Stimulated activated CD8-positive, alpha-beta memory T cell treated with anti-CD3 and anti-CD28 coated beads, Interleukin-12 subunit alpha, Interleukin-12 subunit beta, amount 100 ng/mL, for 24 hours (primary cell): ENCODE measurements around the gene FOXN3.
"Not testable (repeated sequence)": the region's sequence is repeated elsewhere in the genome, so short reads cannot be mapped to it uniquely, and the experiment has no call there.

Experiments used
- DNase-seq: peaks from one replicate; pipeline ENCODE4 v3.0.0-alpha.2; 2020; ENCODE audit errors: extremely low read depth

The FOXN3 gene

GRCh38 chr14:89164168-89165073 lies 252.6 kb downstream of the FOXN3 start:
- no peak for DNase-seq

GRCh38 chr14:89163031-89163636 lies 253.9 kb downstream of the FOXN3 start:
- DNase-seq = no peak

DNA sequence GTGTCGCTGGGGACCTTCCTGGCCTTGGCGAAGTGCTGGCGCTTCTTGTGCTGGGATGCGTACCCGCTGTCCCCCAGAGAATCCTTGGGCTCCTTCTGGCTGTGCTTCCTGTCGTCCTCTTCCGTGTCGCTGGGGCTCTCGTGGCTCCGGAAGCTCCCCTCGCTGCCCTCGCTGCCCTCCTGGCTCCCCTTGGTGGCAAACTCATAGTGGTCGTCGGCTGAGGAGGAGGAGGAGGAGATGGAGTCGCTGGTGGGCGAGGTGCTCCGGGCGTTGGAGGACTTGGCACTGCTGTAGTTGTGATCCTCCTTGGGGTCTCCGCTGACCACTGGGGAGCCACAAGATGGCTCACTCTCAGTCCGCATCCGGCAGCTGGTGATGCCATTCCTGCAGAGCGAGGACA lies 254.4 kb downstream of the FOXN3 start:
- no peak for DNase-seq

DNA sequence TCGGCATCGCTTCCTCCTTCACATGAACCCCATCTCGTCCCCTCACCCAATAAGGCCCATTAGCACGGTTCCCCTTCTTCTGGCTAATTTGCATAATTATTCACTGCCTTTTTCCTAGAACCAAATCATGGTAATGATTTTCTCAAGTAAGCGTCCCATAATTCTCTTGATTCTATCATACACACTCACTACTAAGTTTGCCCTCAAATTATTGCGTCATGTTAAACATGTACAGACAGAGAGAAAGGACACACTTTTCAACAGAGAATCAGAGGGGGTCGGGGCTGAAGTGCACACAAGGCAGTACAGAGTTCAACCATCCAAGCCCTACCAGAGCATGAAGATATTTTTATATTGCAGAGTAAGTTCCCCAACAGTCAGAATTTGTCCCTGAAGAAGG lies 256.6 kb downstream of the FOXN3 start:
- DNase-seq = no peak

DNA sequence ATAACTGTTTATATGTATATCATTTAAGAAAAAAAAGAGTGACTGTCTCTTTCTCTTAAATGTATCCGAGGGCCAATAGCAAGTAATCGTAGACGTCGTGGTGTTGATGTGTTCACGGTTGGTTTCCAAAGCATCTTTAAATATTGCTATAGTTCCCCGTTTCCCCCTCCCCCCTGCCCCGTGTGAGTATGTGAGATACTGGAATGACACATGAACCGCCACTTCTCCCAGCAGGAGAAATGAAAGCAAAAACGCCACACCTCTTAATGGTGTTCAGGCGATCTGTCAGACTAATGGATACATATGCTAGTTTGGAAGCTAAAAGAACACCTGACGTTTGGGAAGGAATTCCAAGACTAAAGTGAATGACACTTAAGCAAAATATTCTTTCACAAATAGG lies 258.3 kb downstream of the FOXN3 start:
- no peak for DNase-seq

GRCh38 chr14:89158104-89158503 lies 258.9 kb downstream of the FOXN3 start:
- DNase-seq = not testable (repeated sequence)

DNA sequence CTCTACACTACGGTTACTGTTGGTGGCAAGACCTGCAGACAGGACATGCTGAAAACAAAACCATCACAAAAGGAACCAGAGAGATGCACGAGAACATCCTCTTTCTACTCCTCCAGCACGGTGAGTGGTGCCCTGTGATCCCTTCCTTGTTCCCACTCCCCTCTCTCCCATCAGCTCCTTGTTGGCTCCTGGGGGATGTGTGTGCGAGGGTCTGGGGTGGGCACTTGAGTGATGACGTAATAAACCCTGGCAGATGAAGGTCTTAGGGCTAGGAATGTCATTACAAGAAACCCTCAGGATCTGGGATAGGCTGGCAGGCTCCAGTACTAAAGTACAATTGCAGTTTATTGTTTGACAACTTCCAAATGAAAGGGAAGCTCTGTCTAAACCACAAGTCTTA lies 261.5 kb downstream of the FOXN3 start:
- no peak for DNase-seq

DNA sequence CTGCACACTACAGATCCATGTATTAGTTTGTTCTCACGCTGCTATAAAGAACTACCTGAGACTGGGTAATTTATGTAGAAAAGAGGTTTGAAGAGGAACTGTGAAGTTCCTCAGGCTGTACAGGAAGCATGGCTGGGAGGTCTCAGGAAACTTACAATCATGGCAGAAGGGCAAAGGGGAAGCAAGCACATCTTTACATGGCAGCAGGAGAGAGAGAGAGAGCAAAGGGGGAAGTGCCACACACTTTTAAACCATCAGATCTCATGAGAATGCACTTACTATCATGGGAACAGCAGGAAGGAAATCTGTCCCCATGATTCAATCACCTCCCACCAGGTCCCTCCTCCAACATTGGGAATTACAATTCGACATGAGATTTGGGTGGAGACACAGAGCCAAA lies 265.3 kb downstream of the FOXN3 start:
- DNase-seq = not testable (repeated sequence)

- DNase-seq = no peak
Observed at GRCh38 chr14:89146274-89146673, 270.8 kb downstream of the FOXN3 start.

GRCh38 chr14:89144642-89145041 lies 272.4 kb downstream of the FOXN3 start:
- DNase-seq = no peak

GRCh38 chr14:89144066-89144465 lies 273.0 kb downstream of the FOXN3 start:
- DNase-seq = no peak

DNA sequence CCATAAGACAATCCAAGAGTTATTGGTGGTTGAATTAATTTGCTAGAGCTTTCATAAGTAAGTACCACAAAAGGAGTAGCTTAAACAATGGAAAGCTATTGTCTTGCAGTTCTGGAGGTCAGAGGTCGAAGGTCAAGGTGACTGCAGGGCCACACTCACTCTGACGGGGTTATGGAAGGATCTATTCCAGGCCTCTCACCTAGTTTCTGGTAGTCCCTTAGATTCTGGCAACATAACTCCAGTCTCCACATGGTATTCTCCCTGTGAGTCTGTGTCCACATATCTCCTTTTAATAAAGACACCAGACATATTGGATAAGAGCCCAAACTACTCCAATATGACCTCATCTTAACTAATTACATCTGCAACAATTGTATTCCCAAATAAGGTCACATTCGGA lies 273.4 kb downstream of the FOXN3 start:
- DNase-seq = no peak

- no peak for DNase-seq
Observed at GRCh38 chr14:89142366-89142765, 274.7 kb downstream of the FOXN3 start.

DNA sequence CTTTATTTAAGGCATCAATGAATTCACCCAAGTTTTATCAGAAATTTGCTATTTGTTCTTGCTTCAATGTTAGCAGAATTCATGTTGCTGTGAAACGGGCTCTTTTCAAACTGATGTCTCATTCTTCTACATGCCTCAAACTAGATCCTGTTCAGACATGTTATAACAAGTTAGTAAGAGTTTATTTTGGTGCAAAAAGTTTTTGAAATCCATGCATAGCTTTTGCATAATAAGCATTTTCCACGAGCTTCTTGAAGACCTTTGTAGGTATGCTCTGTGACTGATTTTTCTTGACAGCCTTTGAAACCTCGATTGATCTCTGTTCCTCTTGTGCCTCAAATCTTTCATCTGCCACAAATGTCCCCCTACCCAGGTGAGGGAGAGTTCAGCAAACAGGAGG lies 275.2 kb downstream of the FOXN3 start:
- DNase-seq = no peak

GRCh38 chr14:89140326-89140725 lies 276.7 kb downstream of the FOXN3 start:
- DNase-seq = no peak

DNA sequence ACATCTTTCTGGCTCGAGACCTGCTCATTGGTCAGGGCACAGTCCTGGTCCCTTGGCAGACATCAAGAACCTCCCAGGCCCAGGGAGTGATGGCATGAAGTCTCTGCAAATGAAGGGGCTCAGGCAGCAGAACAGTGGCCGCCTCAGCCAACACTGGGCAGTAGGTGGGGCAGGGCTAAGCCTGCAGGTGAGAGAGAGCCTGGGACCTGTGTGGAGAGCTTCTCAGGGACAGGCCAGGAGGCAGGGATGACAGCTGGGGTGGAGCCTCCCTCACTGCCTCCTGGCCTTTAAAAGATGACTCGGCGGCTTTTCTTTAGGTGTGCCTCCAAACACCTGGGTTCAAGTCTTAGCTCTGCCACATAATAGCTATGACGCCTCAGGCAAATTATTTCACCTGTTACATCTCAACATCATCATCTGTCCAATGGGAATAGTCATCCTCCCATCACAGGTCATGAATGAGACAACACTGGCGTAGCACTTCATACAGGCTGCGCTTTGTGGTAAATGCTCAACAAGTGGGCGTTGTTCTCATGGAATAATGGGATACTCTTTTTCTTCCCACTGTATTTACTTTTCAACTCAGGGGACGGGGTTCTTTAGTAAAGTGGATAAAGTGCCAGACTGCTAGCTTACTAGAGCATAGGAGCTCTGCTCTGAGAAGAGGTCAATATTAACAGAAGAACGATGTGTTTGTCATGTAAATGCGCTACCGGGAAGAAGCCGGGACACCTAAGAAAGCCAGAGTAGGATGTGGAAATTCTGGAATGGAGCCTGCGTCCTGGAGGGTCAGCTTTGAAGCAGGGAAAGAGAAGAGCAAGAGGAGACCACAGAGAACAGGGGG lies 277.4 kb downstream of the FOXN3 start:
- no peak for DNase-seq

GRCh38 chr14:89138846-89139245 lies 278.2 kb downstream of the FOXN3 start:
- DNase-seq = no peak

- DNase-seq = no peak
Observed at GRCh38 chr14:89137526-89138163, 279.4 kb downstream of the FOXN3 start.

GRCh38 chr14:89136587-89136986 lies 280.4 kb downstream of the FOXN3 start:
- DNase-seq = no peak

- no peak for DNase-seq
Observed at GRCh38 chr14:89134640-89135039, 282.4 kb downstream of the FOXN3 start.

DNA sequence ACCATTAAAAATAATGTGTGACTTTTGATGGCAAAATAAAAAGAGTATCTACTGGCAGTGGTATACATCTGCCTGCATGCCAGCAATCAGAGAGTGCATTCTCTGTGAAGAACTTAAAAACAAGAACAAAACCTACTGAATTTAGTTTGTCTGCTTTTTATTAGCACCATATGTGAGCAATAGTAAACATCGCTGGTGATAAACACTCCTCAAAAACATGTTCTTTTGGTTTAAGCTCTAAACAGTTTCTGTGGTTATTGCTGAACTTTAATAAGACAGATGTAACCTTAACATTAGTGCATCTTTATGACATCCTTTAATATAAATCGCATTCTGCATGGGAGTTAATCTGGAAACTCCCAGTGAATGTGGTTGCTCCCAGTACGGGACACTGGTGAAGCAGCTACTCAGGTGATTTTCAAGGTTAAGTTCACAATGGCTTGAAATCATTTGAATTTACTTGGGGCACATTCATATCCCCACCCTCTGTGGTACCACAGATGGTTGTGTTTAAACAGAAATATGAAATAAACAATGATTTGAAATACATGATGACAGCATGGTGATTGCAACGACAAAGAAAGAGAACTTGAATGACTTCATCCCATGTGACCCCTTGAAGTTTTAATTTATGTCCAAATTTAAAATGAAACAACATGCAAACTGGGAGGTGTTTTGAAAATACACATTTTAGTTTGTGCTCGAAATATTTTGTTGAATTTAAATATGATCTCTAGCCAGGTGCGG lies 285.9 kb downstream of the FOXN3 start:
- DNase-seq = no peak
